GM18867 (cell line): ENCODE data around the gene ADAT3.
"Not testable (repeated sequence)": the region's sequence is repeated elsewhere in the genome, so short reads cannot be mapped to it uniquely, and the experiment has no call there.

Experiments used
- ATAC-seq: cut with Tn5 transposase; IDR thresholded peaks from one replicate; pipeline ENCODE4 v1.9.1; 2021; ENCODE audit warnings: mild to moderate bottlenecking, moderate library complexity; ENCODE audit not compliant: unreplicated experiment

Gene ADAT3

GRCh38 chr19:1882786-1883692 lies 22.2 kb upstream of the ADAT3 start:
- ATAC-seq, result no peak

- ATAC-seq, result no peak
These were observed 21.4 kb upstream of the ADAT3 start for GRCh38 chr19:1883784-1884183.

- no peak for ATAC-seq
These were observed 20.9 kb upstream of the ADAT3 start for GRCh38 chr19:1884291-1884718.

DNA sequence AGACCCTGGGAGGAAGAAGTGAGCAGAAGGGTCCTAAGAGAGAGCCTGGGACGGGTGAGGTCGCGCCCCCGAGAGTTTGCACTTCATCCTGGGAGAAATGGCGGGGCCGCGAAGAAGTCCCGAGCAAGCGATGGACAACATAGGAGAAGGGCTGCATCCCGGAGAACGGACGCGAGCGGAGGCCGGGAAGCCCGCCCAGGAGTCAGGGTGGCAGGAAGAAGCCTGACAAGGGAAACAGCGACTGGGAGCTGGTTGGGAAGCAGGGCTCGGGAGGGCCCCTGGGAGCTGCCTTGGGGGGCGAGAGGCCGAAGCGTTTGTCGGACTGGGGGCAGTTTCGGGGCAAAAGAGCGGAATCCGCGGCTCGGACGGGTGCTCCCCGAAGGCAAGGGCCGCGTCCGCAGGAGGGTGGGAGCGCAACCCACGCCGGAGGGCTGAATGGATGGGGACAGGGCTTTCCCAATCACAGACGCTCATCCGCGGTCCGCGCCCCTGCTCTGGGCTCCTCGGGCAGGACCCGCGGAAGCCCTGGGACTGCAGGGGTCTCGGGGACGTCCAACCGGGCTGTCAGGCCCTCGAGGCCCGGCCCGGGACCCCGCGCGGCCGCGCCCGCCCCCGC lies 20.4 kb upstream of the ADAT3 start:
- ATAC-seq, result peak; percentile 17

- peak; percentile 80 for ATAC-seq
These were observed 19.6 kb upstream of the ADAT3 start, which contains the start of gene ABHD17A for GRCh38 chr19:1885398-1886119. ABHD17A (minus strand) TSS chr19:1885496; CDS start chr19:1881566, 3,930 bp downstream.

GRCh38 chr19:1886360-1886759 lies 18.8 kb upstream of the ADAT3 start:
- not testable (repeated sequence) for ATAC-seq

DNA sequence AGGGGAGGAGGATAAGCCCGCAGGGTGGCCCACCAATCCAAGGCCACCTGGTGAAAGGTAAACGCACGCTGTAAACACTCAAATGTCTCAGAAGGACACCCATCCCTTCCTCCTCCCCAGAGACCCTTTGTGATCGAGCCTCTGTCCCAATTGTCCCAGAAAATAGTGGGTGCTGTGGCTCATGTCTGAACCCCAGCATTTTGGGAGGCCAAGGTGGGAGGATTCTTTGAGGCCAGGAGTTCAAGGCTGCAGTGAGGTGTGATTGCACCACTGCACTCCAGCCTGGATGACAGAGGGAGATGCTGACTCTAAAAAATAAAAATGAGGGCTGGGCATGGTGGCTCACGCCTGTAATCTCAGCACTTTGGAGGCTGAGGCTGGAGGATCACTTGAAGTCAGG lies 16.8 kb upstream of the ADAT3 start:
- no peak for ATAC-seq

GRCh38 chr19:1889907-1890306 lies 15.3 kb upstream of the ADAT3 start:
- no peak for ATAC-seq

- no peak for ATAC-seq
These were observed 11.4 kb upstream of the ADAT3 start for GRCh38 chr19:1893791-1894190.

DNA sequence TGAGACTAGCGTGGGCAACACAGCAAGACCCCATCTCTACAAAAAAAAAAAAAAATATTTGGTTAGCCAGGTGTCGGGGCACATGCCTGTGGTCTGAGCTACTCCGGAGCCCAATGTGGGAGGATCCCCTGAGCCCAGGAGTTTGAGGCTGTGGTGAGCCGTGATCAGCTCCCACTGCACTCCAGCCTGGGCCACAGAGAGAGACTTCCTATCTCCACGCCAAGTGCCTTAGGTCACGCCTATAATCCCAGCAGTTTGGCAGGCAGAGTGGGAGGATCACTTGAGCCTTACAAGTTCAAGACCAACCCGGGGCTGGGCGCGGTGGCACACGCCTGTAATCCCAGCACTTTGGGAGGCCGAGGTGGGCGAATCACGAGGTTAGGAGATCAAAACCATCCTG lies 8.7 kb upstream of the ADAT3 start:
- no peak for ATAC-seq

- ATAC-seq, result no peak
These were observed 3.2 kb upstream of the ADAT3 start for GRCh38 chr19:1901940-1902404.

GRCh38 chr19:1902923-1903322 lies 2.3 kb upstream of the ADAT3 start:
- ATAC-seq, result no peak

GRCh38 chr19:1904860-1905109 lies 414 bp upstream of the ADAT3 start:
- ATAC-seq, result no peak

DNA sequence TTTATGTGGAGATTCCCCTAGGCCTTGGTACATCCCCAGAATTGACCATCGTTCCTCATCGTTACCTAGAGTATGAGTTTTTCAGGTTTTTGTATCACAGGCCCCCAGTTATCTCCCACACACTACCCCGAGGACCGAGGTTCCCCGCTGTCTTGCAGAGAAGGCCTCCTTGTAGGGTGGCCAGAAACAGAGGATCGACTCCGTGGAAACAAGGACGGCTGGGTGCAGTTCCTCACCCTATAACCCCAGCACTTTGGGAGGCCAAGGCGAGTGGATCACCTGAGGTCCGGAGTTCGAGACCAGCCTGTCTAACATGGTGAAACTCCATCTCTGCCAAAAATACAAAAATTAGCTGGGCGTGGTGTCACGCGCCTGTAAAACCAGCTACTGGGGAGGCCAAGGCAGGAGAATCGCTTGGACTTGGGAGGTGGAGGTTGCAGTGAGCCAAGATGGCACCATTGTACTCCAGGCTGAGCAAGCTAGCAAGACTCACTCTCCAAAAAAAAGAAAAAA lies 720 bp downstream of the ADAT3 start:
- ATAC-seq, result no peak

- no peak for ATAC-seq
These were observed 1.9 kb downstream of the ADAT3 start for GRCh38 chr19:1906985-1907562.

GRCh38 chr19:1907563-1908363 lies 2.6 kb downstream of the ADAT3 start:
- ATAC-seq, result no peak

- ATAC-seq, result no peak
These were observed 3.1 kb downstream of the ADAT3 start for GRCh38 chr19:1908364-1908678.

DNA sequence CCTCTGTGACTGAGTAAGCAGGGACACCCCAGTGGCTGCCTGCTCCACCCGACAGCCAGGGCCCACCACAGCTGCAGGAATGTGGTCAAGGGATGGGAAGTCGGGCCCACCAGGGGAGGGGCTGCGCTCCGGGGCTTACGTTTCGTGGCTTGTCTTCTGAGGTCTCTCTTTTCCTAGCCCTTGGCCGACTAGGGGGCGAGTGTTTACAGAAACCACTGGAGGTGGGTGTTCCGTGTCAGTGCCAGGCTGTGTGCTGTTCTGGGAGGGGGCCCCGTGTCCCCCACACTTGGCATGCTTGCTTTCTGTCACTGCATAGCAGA lies 4.5 kb downstream of the ADAT3 start:
- no peak for ATAC-seq

GRCh38 chr19:1910177-1910576 lies 5.0 kb downstream of the ADAT3 start:
- no peak for ATAC-seq

- no peak for ATAC-seq
These were observed 5.9 kb downstream of the ADAT3 start for GRCh38 chr19:1911098-1911497.

- no peak for ATAC-seq
These were observed 6.8 kb downstream of the ADAT3 start for GRCh38 chr19:1911995-1912394.
